ENCODE results near the gene RHEB. TPM values are rescaled to one million over a fixed set of nuclear protein-coding genes. Genes with fewer than 3 reads are reported as not detected.

RHEB gene
- total RNA-seq, 1 experiment from 2014 or later, result 135 TPM

GRCh38 chr7:151552352-151553028 is 32.8 kb upstream of the RHEB start:
- intact Hi-C loops (cut with micrococcal nuclease), result no loop called here
- DNase-seq (ENCODE audit: unreplicated experiment), result peak; percentile 79
- H3K27me3 Mint-ChIP-seq (ENCODE audit: insufficient read depth, unreplicated experiment), result peaks cover 3% of the 10 kb centered on the region
- peaks cover 35% of the 10 kb centered on the region for H3K36me3 Mint-ChIP-seq (ENCODE audit: insufficient read depth, unreplicated experiment)
- peaks cover 25% of the 10 kb centered on the region for H3K4me1 Mint-ChIP-seq (ENCODE audit: insufficient read depth, unreplicated experiment)
- TF ChIP-seq CTCF (IDR thresholded peaks at IDR 0.05; ENCODE audit: unreplicated experiment), result no peak
- CTCF ChIA-PET, result interaction anchor here (0.6 to 1.8 kb wide), 10 partner anchors 9 to 205 kb away, joined by 3 to 7 read pairs (median 4); no protein-coding TSS in a partner anchor
- POLR2A ChIA-PET, result interaction anchor here (0.6 to 2.9 kb wide), 8 partner anchors 10 to 100 kb away, joined by 3 to 19 read pairs (median 4); partner anchors contain the start of gene RHEB
- no peak overlapping the region for H3K4me3 Mint-ChIP-seq (ENCODE audit: unreplicated experiment)
- H3K27ac Mint-ChIP-seq (ENCODE audit: low read depth, unreplicated experiment), result no peak overlapping the region
- no TSS peak for BruUV-seq (replicated peaks)
- no peaks in the 10 kb centered on the region for H3K9me3 Mint-ChIP-seq (ENCODE audit: unreplicated experiment)

DNA sequence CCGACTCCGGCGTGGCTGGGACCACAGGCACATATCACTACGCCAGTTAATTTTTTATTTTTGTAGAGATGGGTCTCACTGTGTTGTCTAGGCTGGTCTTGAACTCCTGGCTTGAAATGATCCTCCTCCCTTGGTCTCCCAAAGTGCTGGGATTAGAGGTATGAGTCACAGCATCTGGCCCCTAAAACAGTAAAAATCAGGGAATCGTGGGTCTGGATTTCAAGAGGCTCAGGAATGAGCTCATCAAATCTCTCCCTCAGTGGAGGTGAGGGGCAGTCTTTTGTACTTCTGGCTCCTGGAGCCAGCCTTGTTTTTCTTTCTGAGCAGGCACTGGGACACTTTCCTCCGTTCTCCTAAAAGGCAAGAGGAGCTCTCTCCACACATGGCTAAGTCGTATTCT is 32.1 kb upstream of the RHEB start:
- DNase-seq (ENCODE audit: unreplicated experiment), result peak; percentile 21
- no TSS peak for BruUV-seq (replicated peaks)
- no peak for TF ChIP-seq CTCF (IDR thresholded peaks at IDR 0.05; ENCODE audit: unreplicated experiment)
- Mint-ChIP-seq H3K27me3 (ENCODE audit: insufficient read depth, unreplicated experiment) (peaks cover 9% of the 10 kb centered on the region), H3K36me3 (ENCODE audit: insufficient read depth, unreplicated experiment) (peaks cover 28% of the 10 kb centered on the region), H3K4me1 (ENCODE audit: insufficient read depth, unreplicated experiment) (peaks cover 25% of the 10 kb centered on the region), H3K27ac (ENCODE audit: low read depth, unreplicated experiment) (no peak overlapping the region), H3K4me3 (ENCODE audit: unreplicated experiment) (no peak overlapping the region), H3K9me3 (ENCODE audit: unreplicated experiment) (no peaks in the 10 kb centered on the region)
- CTCF ChIA-PET, result interaction anchor here (0.6 to 1.8 kb wide), 11 partner anchors 8 to 208 kb away, joined by 3 to 7 read pairs (median 4); no protein-coding TSS in a partner anchor
- intact Hi-C loops (cut with micrococcal nuclease), result no loop called here
- POLR2A ChIA-PET, result interaction anchor here (0.7 to 2.9 kb wide), 5 partner anchors 13 to 92 kb away, joined by 3 to 19 read pairs (median 5); partner anchors contain the start of gene RHEB

GRCh38 chr7:151550656-151551286 is 31.1 kb upstream of the RHEB start:
- no TSS peak for BruUV-seq (replicated peaks)
- Mint-ChIP-seq H3K4me3 (ENCODE audit: unreplicated experiment) (no peak overlapping the region), H3K27ac (ENCODE audit: low read depth, unreplicated experiment) (no peak overlapping the region), H3K4me1 (ENCODE audit: insufficient read depth, unreplicated experiment) (peaks cover 25% of the 10 kb centered on the region), H3K27me3 (ENCODE audit: insufficient read depth, unreplicated experiment) (peaks cover 20% of the 10 kb centered on the region), H3K9me3 (ENCODE audit: unreplicated experiment) (no peaks in the 10 kb centered on the region), H3K36me3 (ENCODE audit: insufficient read depth, unreplicated experiment) (peaks cover 18% of the 10 kb centered on the region)
- peak; percentile 37 for DNase-seq (ENCODE audit: unreplicated experiment)
- no peak for TF ChIP-seq CTCF (IDR thresholded peaks at IDR 0.05; ENCODE audit: unreplicated experiment)
- ChIA-PET CTCF (interaction anchor here (0.7 to 1.8 kb wide), 4 partner anchors 63 to 209 kb away, joined by 3 read pairs; no protein-coding TSS in a partner anchor), POLR2A (interaction anchor here (0.6 to 2.9 kb wide), 4 partner anchors 32 to 1030 kb away, joined by 3 to 19 read pairs (median 4); partner anchors contain the start of gene RHEB)
- intact Hi-C loops (cut with micrococcal nuclease), result no loop called here

GRCh38 chr7:151549644-151550043 is 29.9 kb upstream of the RHEB start:
- TF ChIP-seq CTCF (IDR thresholded peaks at IDR 0.05; ENCODE audit: unreplicated experiment), result no peak
- Mint-ChIP-seq H3K27me3 (ENCODE audit: insufficient read depth, unreplicated experiment) (peaks cover 31% of the 10 kb centered on the region), H3K36me3 (ENCODE audit: insufficient read depth, unreplicated experiment) (peaks cover 12% of the 10 kb centered on the region), H3K27ac (ENCODE audit: low read depth, unreplicated experiment) (no peak overlapping the region), H3K4me1 (ENCODE audit: insufficient read depth, unreplicated experiment) (peaks cover 25% of the 10 kb centered on the region), H3K9me3 (ENCODE audit: unreplicated experiment) (no peaks in the 10 kb centered on the region), H3K4me3 (ENCODE audit: unreplicated experiment) (no peak overlapping the region)
- BruUV-seq (replicated peaks), result no TSS peak
- DNase-seq (ENCODE audit: unreplicated experiment), result no peak
- ChIA-PET POLR2A (interaction anchor here (0.7 to 1.4 kb wide), 2 partner anchors 10 to 30 kb away, joined by 3 to 4 read pairs; partner anchors contain the start of gene RHEB), CTCF (interaction anchor here (0.6 kb wide), 1 partner anchor 102 kb away, joined by 3 read pairs; no protein-coding TSS in a partner anchor)
- intact Hi-C loops (cut with micrococcal nuclease), result no loop called here
